Hematopoietic multipotent progenitor cell treated with erythropoietin and hydrocortisone succinate and interleukin-3 and kit ligand, for 4 days (in vitro differentiated cells): Measurements from ENCODE around the gene TNFSF12.

Experiments used
- DNase-seq: peaks from one replicate; pipeline ENCODE4 v3.0.0-alpha.2; 2015

TNFSF12 gene

GRCh38 chr17:7549401-7550055 lies 670 bp downstream of the TNFSF12 start:
- no peak for DNase-seq

GRCh38 chr17:7550344-7550743 lies 1.5 kb downstream of the TNFSF12 start:
- DNase-seq, result no peak

GRCh38 chr17:7551396-7551795 lies 2.5 kb downstream of the TNFSF12 start:
- no peak for DNase-seq

- peak; percentile 85 for DNase-seq
These were observed 3.8 kb downstream of the TNFSF12 start for GRCh38 chr17:7552621-7553051.

GRCh38 chr17:7553356-7553755 lies 4.5 kb downstream of the TNFSF12 start:
- DNase-seq, result peak; percentile 74

- DNase-seq, result peak; percentile 22
These were observed 6.6 kb downstream of the TNFSF12 start for GRCh38 chr17:7555320-7555948.

GRCh38 chr17:7556627-7557026 lies 7.8 kb downstream of the TNFSF12 start:
- no peak for DNase-seq

- DNase-seq, result no peak
These were observed 8.4 kb downstream of the TNFSF12 start for GRCh38 chr17:7557147-7557764.

- DNase-seq, result peak; percentile 91
These were observed 9.1 kb downstream of the TNFSF12 start for GRCh38 chr17:7557775-7558543.

GRCh38 chr17:7558544-7559319 lies 9.9 kb downstream of the TNFSF12 start, which contains the start of gene TNFSF13:
TNFSF13 (plus strand) TSS chr17:7558750; CDS start chr17:7559040, 290 bp downstream.
- DNase-seq, result peak; percentile 90

GRCh38 chr17:7559320-7560171 lies 10.7 kb downstream of the TNFSF12 start:
- peak; percentile 19 for DNase-seq

GRCh38 chr17:7560172-7561027 lies 11.5 kb downstream of the TNFSF12 start:
- DNase-seq, result peak; percentile 88

- DNase-seq, result peak; percentile 94
These were observed 12.2 kb downstream of the TNFSF12 start for GRCh38 chr17:7561028-7561575.

GRCh38 chr17:7561589-7562207 lies 12.8 kb downstream of the TNFSF12 start, which contains the start of gene SENP3:
SENP3 (plus strand) TSS chr17:7561919; CDS start chr17:7563077, 1,158 bp downstream.
- DNase-seq, result peak; percentile 96

- peak; percentile 43 for DNase-seq
These were observed 13.3 kb downstream of the TNFSF12 start for GRCh38 chr17:7562208-7562605.

- no peak for DNase-seq
These were observed 14.4 kb downstream of the TNFSF12 start for GRCh38 chr17:7563115-7563869.

GRCh38 chr17:7569571-7569970 lies 20.7 kb downstream of the TNFSF12 start:
- DNase-seq, result no peak

GRCh38 chr17:7570351-7570750 lies 21.5 kb downstream of the TNFSF12 start:
- DNase-seq, result no peak

- DNase-seq, result no peak
These were observed 23.4 kb downstream of the TNFSF12 start for GRCh38 chr17:7572338-7572587.
